Heart right ventricle (tissue), 16 donors: ENCODE results near the gene NME9. TPM values are rescaled to one million over a fixed set of nuclear protein-coding genes. Genes with fewer than 3 reads are reported as not detected.

Experiments
- ATAC-seq, 8 donors: fragments of 200-7000 bp; cut with Tn5 transposase; one replicate each; pipeline ENCODE4 v1.9.1; 2020; ENCODE audit warnings: mild to moderate bottlenecking in 8 of 8, moderate library complexity in 8 of 8, moderate number of reproducible peaks in 1 of 8
- DNase-seq, 2 donors: peaks; one replicate each; pipeline ENCODE4 v3.0.0-alpha.2; 2020
- H3K27ac ChIP-seq, 10 donors: fragments of 200-600 bp; sonication (generic) in 2 of 10; one replicate each; pipeline versions ENCODE4 v1.5.0 to v1.8.0; 2020 to 2022; ENCODE audit warnings: mild to moderate bottlenecking in 3 of 10
- H3K27me3 ChIP-seq, 7 donors: fragments of 200-600 bp; one replicate each; pipeline ENCODE4 v1.8.0; 2021 to 2022; ENCODE audit warnings: mild to moderate bottlenecking in 2 of 7
- H3K36me3 ChIP-seq, 9 donors: fragments of 200-600 bp; sonication (generic) in 1 of 9; one replicate each; pipeline versions ENCODE4 v1.5.0 to v1.8.0; 2020 to 2022; ENCODE audit warnings: mild to moderate bottlenecking in 2 of 9
- H3K4me1 ChIP-seq, 9 donors: fragments of 200-600 bp; sonication (generic) in 1 of 9; one replicate each; pipeline versions ENCODE4 v1.5.0 to v1.8.0; 2020 to 2022; ENCODE audit warnings: mild to moderate bottlenecking in 4 of 9
- H3K4me3 ChIP-seq, 10 donors: fragments of 200-600 bp; sonication (generic) in 2 of 10; one replicate each; pipeline versions ENCODE4 v1.5.0 to v1.8.0; 2020 to 2022; ENCODE audit warnings: mild to moderate bottlenecking in 7 of 10, moderate library complexity in 2 of 10
- H3K9me3 ChIP-seq, 11 donors: fragments of 200-600 bp in 10 of 11; sonication (generic) in 2 of 11; one replicate each; pipeline versions ENCODE4 v1.5.0 to v1.8.0; 2013 to 2022; ENCODE audit warnings: mild to moderate bottlenecking in 2 of 11, control low read depth in 1 of 11, moderate library complexity in 1 of 11
- WGBS, 2 donors: extraction: QIAGEN DNeasy Blood & Tissue Kit; methylation state at CpG; one replicate each; pipeline ENCODE4 v1.1.7; 2013; ENCODE audit warnings: inconsistent platforms in 1 of 2; 5-methylcytosine and 5-hydroxymethylcytosine counted together
- intact Hi-C, 10 donors: fragments of 100-400 bp; cut with DNase I; formaldehyde crosslinking; loops; one replicate each; pipeline versions ENCODE4 v1.11.1 to v1.14.2; 2022
- polyA plus RNA-seq, 2 donors: library from polyadenylated mRNA; stranded (reverse); fragments of 200-250 nt; gene quantifications; one replicate each; pipeline ENCODE4 v1.2.3, GENCODE V29; 2013
- total RNA-seq, 10 donors: library from RNA; stranded (reverse); fragmentation: NEBNext Ultra II Directional in 3 of 10; extraction: Animal tissue kit (Norgen Biotek cat#: 25700) in 3 of 10; gene quantifications; one replicate each; pipeline versions ENCODE4 v1.2.1 to v1.2.4, GENCODE V29; 2021 to 2023
- TF ChIP-seq, protein P1 (sequence below), 9 donors: fragments of 200-600 bp; sonication (generic) in 2 of 9; IDR thresholded peaks; one replicate each; pipeline versions ENCODE4 v1.5.0 to v1.8.0; 2021 to 2022; ENCODE audit warnings: antibody characterized with exemption in 9 of 9, mild to moderate bottlenecking in 5 of 9, moderate library complexity in 1 of 9
- donor health status: Arrhythmogenic right ventricular cardiomyopathy.
- donor health status: ischemic (EF 13 %, LVEDD 7.1; RV severe dilation, severe dysfunction).
- donor health status: healthy with polysubstance abuse.
- donor health status: DM: no; HTN: yes; CAD: no.
- donor health status: DM: no; HTN: no; CAD: no.
- donor health status: ischemic (EF 25% LVEDD 6.9; RV normal size, moderate dysfunction).
- donor health status: ischemic (EF 25% LVEDD 5.7; RV mildly dilated, moderate dysfunction).
- donor health status: healthy.
- donor health status: DM: yes; HTN: yes; CAD: no.
- donor health status: Ischemic cardiomyopathy.
- donor health status: ischemic (EF 35%, LVEDD 5.7; RV mildly dilated, moderate dysfunction).
- donor health status: nonischemic (EF 11% LVEDD 7.7; RV severe dilation, severe dysfunction).
- donor health status: DM: yes; HTN: yes; CAD: no.
- donor health status: PGD.
- donor health status: ischemic (EF 29% LVEDD 5.4; RV normal size, mild dysfunction).
- donor health status: nonischemic (EF 23%, LVEDD 6.1; RV moderate dilation, normal function).

NME9 gene
- total and polyA plus RNA-seq, 12 donors: 0.15 to 0.44 TPM; not detected in 10

DNA sequence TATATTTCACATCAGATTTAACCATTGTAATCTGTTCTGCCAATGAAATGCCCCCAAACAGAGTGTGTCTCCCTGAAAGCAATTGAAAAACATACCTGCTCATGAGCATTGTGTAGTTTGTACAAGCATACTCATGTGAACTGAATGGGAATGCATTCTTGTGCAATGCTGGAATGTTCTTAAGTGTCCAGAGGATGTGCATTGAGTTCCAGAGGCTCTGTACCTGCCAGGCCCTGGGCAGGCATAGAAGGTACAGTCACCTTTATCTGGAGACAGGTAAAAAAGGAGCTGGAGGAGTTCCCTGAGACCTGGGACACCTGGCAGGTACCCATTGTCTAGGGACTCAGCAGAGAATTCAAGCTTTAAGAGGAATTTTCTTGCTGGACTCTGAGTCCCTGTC lies 21.5 kb upstream of the NME9 start:
- H3K4me1 ChIP-seq: peaks cover 0 to 75% (median 46%) of the 10 kb centered on the region in 9 donors
- no peak for ATAC-seq
- no peaks in the 10 kb centered on the region for H3K9me3 ChIP-seq
- DNase-seq: no peak
- H3K27ac ChIP-seq: peak overlapping the region in 9 of 10 donors; percentile 22 to 99 (median 94)
- peaks cover 0 to 15% (median 6%) of the 10 kb centered on the region in 9 donors for H3K36me3 ChIP-seq
- intact Hi-C loops: loop anchor here in 3 of 10 donors (5.0 kb wide), 1 partner anchor 46 kb away; no protein-coding TSS in a partner anchor
- H3K27me3 ChIP-seq: peaks cover 0 to 14% (median 0%) of the 10 kb centered on the region in 7 donors
- H3K4me3 ChIP-seq: peak overlapping the region in 3 of 10 donors; percentile 85 to 94 (median 93)
- TF ChIP-seq, protein P1, sequence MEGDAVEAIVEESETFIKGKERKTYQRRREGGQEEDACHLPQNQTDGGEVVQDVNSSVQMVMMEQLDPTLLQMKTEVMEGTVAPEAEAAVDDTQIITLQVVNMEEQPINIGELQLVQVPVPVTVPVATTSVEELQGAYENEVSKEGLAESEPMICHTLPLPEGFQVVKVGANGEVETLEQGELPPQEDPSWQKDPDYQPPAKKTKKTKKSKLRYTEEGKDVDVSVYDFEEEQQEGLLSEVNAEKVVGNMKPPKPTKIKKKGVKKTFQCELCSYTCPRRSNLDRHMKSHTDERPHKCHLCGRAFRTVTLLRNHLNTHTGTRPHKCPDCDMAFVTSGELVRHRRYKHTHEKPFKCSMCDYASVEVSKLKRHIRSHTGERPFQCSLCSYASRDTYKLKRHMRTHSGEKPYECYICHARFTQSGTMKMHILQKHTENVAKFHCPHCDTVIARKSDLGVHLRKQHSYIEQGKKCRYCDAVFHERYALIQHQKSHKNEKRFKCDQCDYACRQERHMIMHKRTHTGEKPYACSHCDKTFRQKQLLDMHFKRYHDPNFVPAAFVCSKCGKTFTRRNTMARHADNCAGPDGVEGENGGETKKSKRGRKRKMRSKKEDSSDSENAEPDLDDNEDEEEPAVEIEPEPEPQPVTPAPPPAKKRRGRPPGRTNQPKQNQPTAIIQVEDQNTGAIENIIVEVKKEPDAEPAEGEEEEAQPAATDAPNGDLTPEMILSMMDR (IDR thresholded peaks at IDR 0.05): no peak

DNA sequence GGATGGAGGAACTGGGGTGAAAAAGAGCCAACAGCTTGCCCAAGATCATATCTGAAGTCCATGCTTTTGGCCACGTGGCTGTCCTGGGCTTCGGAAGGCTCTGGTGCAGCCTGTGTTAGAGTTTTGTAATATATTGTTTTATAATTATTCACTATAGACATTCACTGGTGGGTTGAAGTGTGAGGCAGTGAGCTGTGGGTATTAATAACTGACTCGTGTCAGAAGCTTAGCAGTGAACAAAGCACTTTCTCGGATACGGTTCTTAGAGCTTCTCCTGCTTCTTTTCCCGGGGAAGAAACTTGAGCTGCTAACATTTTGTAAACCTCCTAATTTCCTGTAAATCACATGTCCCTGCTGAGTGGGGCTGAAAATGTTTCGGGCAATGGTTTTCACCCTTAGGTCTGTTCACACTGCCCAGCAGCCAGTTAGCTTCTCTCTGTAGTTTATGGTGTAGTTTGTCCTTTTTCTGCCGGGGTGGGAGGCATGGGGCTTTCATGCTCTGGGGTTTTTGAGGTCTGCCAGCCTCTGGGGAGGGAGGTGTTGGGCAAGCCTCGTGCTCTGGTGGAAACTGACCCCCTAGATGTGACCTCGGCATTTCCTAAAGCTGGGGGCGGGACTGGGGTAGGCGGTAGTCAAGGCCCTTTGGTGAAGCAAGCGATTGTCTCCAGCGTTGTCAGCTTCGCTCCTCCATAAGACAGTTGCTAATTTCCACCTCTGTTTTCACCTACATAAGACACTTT lies 20.4 kb upstream of the NME9 start:
- H3K36me3 ChIP-seq: peaks cover 0 to 5% (median 1%) of the 10 kb centered on the region in 9 donors
- H3K4me1 ChIP-seq: peaks cover 0 to 65% (median 36%) of the 10 kb centered on the region in 9 donors
- H3K9me3 ChIP-seq: no peaks in the 10 kb centered on the region
- H3K27ac ChIP-seq: peak overlapping the region; percentile 89 to 99 (median 94)
- peak in 3 of 8 donors; percentile 9 to 22 (median 14) for ATAC-seq
- DNase-seq: peak in 1 of 2 donors; percentile 40
- WGBS, 2 donors: 27 to 32% methylated on average over 15 of the region's 15 CpGs
- H3K27me3 ChIP-seq: peaks cover 0 to 14% (median 0%) of the 10 kb centered on the region in 7 donors
- intact Hi-C loops: loop anchor here in 9 of 10 donors (5.0 to 10.0 kb wide), 5 partner anchors 45 to 67 kb away; no protein-coding TSS in a partner anchor
- TF ChIP-seq, protein P1 (IDR thresholded peaks at IDR 0.05): no peak
- H3K4me3 ChIP-seq: peak overlapping the region; percentile 38 to 94 (median 86)

DNA sequence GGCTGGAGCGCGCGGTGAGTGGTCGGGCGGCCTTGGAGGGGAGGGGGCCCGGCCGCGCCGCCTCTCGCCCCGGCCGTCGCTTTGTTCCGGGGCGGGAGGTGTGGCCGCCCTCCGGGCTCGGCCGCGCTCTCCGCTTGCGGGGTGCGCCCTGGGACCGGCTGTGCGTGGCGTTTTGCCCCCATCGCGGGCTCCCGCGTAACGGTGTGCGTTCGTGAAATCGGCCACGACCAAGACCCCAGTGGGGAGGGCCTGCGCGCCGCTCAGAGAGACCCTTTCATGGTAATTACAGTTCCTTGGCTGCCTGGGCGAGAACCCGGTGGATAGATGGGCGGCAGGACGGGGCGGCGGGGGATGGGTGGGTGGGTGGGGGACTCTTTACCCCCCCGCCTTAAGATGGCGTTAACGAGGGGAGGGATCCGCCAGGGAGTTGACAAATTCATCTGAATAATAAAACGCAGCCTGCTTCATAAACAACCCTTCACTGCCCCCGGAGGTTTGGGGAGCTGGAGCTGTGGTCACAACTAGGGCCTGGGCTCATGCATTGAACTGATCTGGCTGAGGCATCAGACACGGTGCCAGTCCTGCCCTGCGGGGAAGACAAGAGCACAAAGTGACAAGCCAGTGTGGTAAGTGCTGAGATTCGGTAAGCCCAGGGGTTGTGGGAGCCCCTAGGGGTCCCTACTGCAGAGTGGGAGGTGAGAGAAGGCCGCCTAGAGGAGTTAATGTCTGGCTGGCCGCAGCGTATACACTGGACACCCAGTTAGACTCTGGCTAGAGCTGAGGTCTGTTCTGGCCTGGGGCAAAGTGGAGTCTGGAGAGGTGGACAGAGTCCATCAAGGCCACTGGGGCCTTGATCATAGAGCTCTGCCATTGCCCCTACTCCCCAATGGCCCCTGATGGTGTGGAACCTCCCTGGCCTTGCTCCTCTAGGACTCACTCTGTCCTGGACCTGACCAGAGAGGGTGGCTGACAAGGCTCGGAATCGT lies 19.4 kb upstream of the NME9 start:
- intact Hi-C loops: loop anchor here in 7 of 10 donors (5.0 to 10.0 kb wide), 5 partner anchors 46 to 68 kb away; no protein-coding TSS in a partner anchor
- no peaks in the 10 kb centered on the region for H3K36me3 ChIP-seq
- H3K27ac ChIP-seq: peak overlapping the region; percentile 89 to 99 (median 94)
- peaks cover 0 to 14% (median 0%) of the 10 kb centered on the region in 7 donors for H3K27me3 ChIP-seq
- DNase-seq (peak in 1 of 2 donors; percentile 41), ATAC-seq (peak in 7 of 8 donors; percentile 3 to 39 (median 15))
- peak overlapping the region; percentile 38 to 94 (median 86) for H3K4me3 ChIP-seq
- WGBS, 2 donors: 3 to 5% methylated on average over 46 to 58 of the region's 58 CpGs
- TF ChIP-seq, protein P1 (IDR thresholded peaks at IDR 0.05): no peak
- no peaks in the 10 kb centered on the region for H3K9me3 ChIP-seq
- H3K4me1 ChIP-seq: peaks cover 0 to 56% (median 33%) of the 10 kb centered on the region in 9 donors
